ENCODE results near the gene AQP10.
"Not testable (repeated sequence)": the region's sequence is repeated elsewhere in the genome, so short reads cannot be mapped to it uniquely, and the experiment has no call there.

The AQP10 gene

GRCh38 chr1:154346276-154346917 lies 25.5 kb downstream of the AQP10 start:
- DNase-seq, result no peak

- DNase-seq, result no peak
Measured at GRCh38 chr1:154347961-154348360, 27.1 kb downstream of the AQP10 start.

GRCh38 chr1:154348429-154349076 lies 27.7 kb downstream of the AQP10 start:
- no peak for DNase-seq

- DNase-seq, result no peak
Measured at GRCh38 chr1:154349121-154349520, 28.2 kb downstream of the AQP10 start.

- DNase-seq, result no peak
Measured at GRCh38 chr1:154350383-154350782, 29.5 kb downstream of the AQP10 start.

GRCh38 chr1:154351363-154352068 lies 30.6 kb downstream of the AQP10 start:
- no peak for DNase-seq

GRCh38 chr1:154352245-154352580 lies 31.3 kb downstream of the AQP10 start:
- no peak for DNase-seq

GRCh38 chr1:154352581-154353459 lies 31.9 kb downstream of the AQP10 start:
- DNase-seq, result no peak

GRCh38 chr1:154353460-154353904 lies 32.6 kb downstream of the AQP10 start:
- DNase-seq, result no peak

GRCh38 chr1:154353966-154354365 lies 33.1 kb downstream of the AQP10 start:
- no peak for DNase-seq

GRCh38 chr1:154358519-154358918 lies 37.6 kb downstream of the AQP10 start:
- no peak for DNase-seq

GRCh38 chr1:154360288-154360687 lies 39.4 kb downstream of the AQP10 start:
- no peak for DNase-seq

GRCh38 chr1:154360881-154361280 lies 40.0 kb downstream of the AQP10 start:
- not testable (repeated sequence) for DNase-seq

GRCh38 chr1:154361357-154361756 lies 40.5 kb downstream of the AQP10 start:
- DNase-seq, result no peak

- DNase-seq, result no peak
Measured at GRCh38 chr1:154371436-154371835, 50.5 kb downstream of the AQP10 start.

GRCh38 chr1:154373777-154374357 lies 53.0 kb downstream of the AQP10 start:
- not testable (repeated sequence) for DNase-seq
